ENCODE results near the gene SRGN.

SRGN gene

DNA sequence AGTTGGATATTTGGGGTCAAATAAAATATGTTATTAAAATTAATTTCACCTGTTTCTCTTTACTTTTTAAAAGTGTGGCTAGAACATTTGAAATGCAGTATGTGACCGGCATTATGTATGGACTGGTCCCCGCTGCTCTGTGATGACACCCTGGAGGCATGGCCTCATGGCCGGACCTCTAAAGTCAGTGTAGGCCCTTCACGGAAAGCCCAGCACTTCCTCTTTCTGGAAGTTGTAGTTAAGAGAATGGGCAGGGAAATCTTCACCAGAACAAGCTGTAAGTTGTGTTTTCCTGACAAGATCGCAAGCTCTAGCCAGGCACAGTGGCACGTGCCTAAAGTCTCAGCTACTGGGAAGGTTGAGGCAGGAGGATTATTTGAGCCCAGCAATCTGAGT is 38.3 kb upstream of the SRGN start:
- no peak overlapping the region for H3K4me3 ChIP-seq (ENCODE audit: insufficient read depth, low read depth, low read length)
- no peaks in the 10 kb centered on the region for H3K27me3 ChIP-seq (ENCODE audit: control insufficient read depth, insufficient read depth, low read length, poor library complexity, severe bottlenecking)
- no peaks in the 10 kb centered on the region for H3K36me3 ChIP-seq (ENCODE audit: control insufficient read depth, insufficient read depth, low read length)
- H3K27ac ChIP-seq (ENCODE audit: insufficient read depth, low read depth, low read length, poor library complexity, severe bottlenecking) = no peak overlapping the region
- H3K9me3 ChIP-seq (ENCODE audit: control insufficient read depth, low read length) = no peaks in the 10 kb centered on the region
- no peaks in the 10 kb centered on the region for H3K4me1 ChIP-seq (ENCODE audit: control insufficient read depth, insufficient read depth, low read length)
- 93 to 95% methylated on average over 6 of the region's 6 CpGs for WGBS, 2 experiments

GRCh38 chr10:69051303-69051702 is 36.6 kb upstream of the SRGN start:
- Histone ChIP-seq H3K27me3 (ENCODE audit: control insufficient read depth, insufficient read depth, low read length, poor library complexity, severe bottlenecking) (no peaks in the 10 kb centered on the region), H3K9me3 (ENCODE audit: control insufficient read depth, low read length) (no peaks in the 10 kb centered on the region), H3K27ac (ENCODE audit: insufficient read depth, low read depth, low read length, poor library complexity, severe bottlenecking) (no peak overlapping the region), H3K36me3 (ENCODE audit: control insufficient read depth, insufficient read depth, low read length) (no peaks in the 10 kb centered on the region), H3K4me1 (ENCODE audit: control insufficient read depth, insufficient read depth, low read length) (no peaks in the 10 kb centered on the region), H3K4me3 (ENCODE audit: insufficient read depth, low read depth, low read length) (no peak overlapping the region)
- WGBS, 2 experiments = 92 to 93% methylated on average over 3 of the region's 3 CpGs

DNA sequence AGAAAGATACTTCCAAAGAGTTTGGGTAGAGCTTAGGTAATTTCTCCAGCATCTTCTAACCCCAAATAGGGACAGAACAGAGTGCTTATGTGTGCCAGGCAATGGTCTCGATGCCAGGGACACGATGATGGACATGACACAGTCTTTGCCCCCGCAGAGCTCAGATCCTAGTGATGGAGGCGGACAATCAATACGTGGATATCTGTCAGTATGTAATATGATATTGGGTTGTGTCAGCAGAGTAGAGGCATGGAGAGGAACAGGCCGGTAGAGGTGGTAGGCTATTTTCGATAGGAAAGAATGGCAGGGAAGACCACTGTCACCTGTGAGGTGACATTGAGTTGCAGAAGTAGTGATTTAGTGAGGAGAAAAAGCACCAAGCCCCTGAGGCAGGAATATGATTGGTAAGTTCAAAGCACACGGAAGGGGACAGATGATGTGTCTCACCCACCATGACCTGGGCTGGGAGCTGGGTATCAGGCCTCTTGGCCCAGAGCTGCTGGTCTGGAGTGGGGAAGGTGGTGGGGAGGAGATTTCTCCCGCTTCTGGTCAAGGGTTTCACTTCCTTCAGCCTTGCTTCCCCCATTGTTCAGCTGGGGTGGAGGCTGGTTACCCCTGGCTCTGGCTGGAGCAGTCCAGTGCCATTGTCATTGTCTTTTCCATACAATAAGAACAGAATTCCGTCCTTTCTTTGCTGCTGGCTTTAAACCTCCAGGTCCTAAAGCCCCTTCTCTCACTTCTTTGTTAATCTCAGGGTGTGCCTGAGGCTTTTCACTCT is 36.0 kb upstream of the SRGN start:
- no peaks in the 10 kb centered on the region for H3K27me3 ChIP-seq (ENCODE audit: control insufficient read depth, insufficient read depth, low read length, poor library complexity, severe bottlenecking)
- H3K36me3 ChIP-seq (ENCODE audit: control insufficient read depth, insufficient read depth, low read length) = no peaks in the 10 kb centered on the region
- H3K4me3 ChIP-seq (ENCODE audit: insufficient read depth, low read depth, low read length) = no peak overlapping the region
- H3K27ac ChIP-seq (ENCODE audit: insufficient read depth, low read depth, low read length, poor library complexity, severe bottlenecking) = no peak overlapping the region
- whole genome bisulfite sequencing, 2 experiments = 79% methylated on average over 10 of the region's 10 CpGs
- peaks cover 6% of the 10 kb centered on the region for H3K4me1 ChIP-seq (ENCODE audit: control insufficient read depth, insufficient read depth, low read length)
- no peaks in the 10 kb centered on the region for H3K9me3 ChIP-seq (ENCODE audit: control insufficient read depth, low read length)

DNA sequence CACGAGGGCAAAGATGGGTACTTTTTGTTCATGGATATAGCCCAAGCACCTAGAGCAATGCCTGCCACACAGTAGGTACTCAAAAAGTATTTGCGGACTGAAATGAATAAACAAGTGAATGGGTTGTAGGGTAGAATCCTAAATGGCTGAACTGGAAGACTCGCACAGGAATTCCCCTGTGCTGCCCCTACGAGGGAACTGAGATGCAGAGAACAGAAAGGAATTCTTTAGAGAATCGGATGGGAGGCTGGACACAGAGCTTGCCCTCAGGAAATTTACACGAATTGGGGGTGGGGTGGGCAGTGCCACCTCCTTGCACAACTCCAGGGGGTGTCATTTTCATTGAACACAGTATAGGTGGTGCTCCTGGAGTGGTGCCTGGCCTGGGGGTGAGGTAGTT is 35.2 kb upstream of the SRGN start:
- WGBS, 2 experiments = 84 to 85% methylated on average over 6 of the region's 6 CpGs
- Histone ChIP-seq H3K4me3 (ENCODE audit: insufficient read depth, low read depth, low read length) (no peak overlapping the region), H3K9me3 (ENCODE audit: control insufficient read depth, low read length) (no peaks in the 10 kb centered on the region), H3K27me3 (ENCODE audit: control insufficient read depth, insufficient read depth, low read length, poor library complexity, severe bottlenecking) (no peaks in the 10 kb centered on the region), H3K27ac (ENCODE audit: insufficient read depth, low read depth, low read length, poor library complexity, severe bottlenecking) (no peak overlapping the region), H3K36me3 (ENCODE audit: control insufficient read depth, insufficient read depth, low read length) (no peaks in the 10 kb centered on the region), H3K4me1 (ENCODE audit: control insufficient read depth, insufficient read depth, low read length) (peaks cover 6% of the 10 kb centered on the region)

- peaks cover 6% of the 10 kb centered on the region for H3K4me1 ChIP-seq (ENCODE audit: control insufficient read depth, insufficient read depth, low read length)
- H3K27me3 ChIP-seq (ENCODE audit: control insufficient read depth, insufficient read depth, low read length, poor library complexity, severe bottlenecking) = no peaks in the 10 kb centered on the region
- no peak overlapping the region for H3K27ac ChIP-seq (ENCODE audit: insufficient read depth, low read depth, low read length, poor library complexity, severe bottlenecking)
- no peaks in the 10 kb centered on the region for H3K36me3 ChIP-seq (ENCODE audit: control insufficient read depth, insufficient read depth, low read length)
- H3K4me3 ChIP-seq (ENCODE audit: insufficient read depth, low read depth, low read length) = no peak overlapping the region
- no peaks in the 10 kb centered on the region for H3K9me3 ChIP-seq (ENCODE audit: control insufficient read depth, low read length)
- WGBS, 2 experiments = 96 to 97% methylated on average over 2 of the region's 2 CpGs
Measured at GRCh38 chr10:69055241-69055640, 32.7 kb upstream of the SRGN start.

GRCh38 chr10:69056129-69056528 is 31.8 kb upstream of the SRGN start:
- no peak overlapping the region for H3K4me3 ChIP-seq (ENCODE audit: insufficient read depth, low read depth, low read length)
- H3K36me3 ChIP-seq (ENCODE audit: control insufficient read depth, insufficient read depth, low read length) = no peaks in the 10 kb centered on the region
- H3K27ac ChIP-seq (ENCODE audit: insufficient read depth, low read depth, low read length, poor library complexity, severe bottlenecking) = no peak overlapping the region
- no peaks in the 10 kb centered on the region for H3K9me3 ChIP-seq (ENCODE audit: control insufficient read depth, low read length)
- peaks cover 6% of the 10 kb centered on the region for H3K4me1 ChIP-seq (ENCODE audit: control insufficient read depth, insufficient read depth, low read length)
- H3K27me3 ChIP-seq (ENCODE audit: control insufficient read depth, insufficient read depth, low read length, poor library complexity, severe bottlenecking) = no peaks in the 10 kb centered on the region
- 87 to 92% methylated on average over 7 of the region's 7 CpGs for WGBS, 2 experiments

- Histone ChIP-seq H3K27ac (ENCODE audit: insufficient read depth, low read depth, low read length, poor library complexity, severe bottlenecking) (no peak overlapping the region), H3K27me3 (ENCODE audit: control insufficient read depth, insufficient read depth, low read length, poor library complexity, severe bottlenecking) (no peaks in the 10 kb centered on the region), H3K36me3 (ENCODE audit: control insufficient read depth, insufficient read depth, low read length) (no peaks in the 10 kb centered on the region), H3K9me3 (ENCODE audit: control insufficient read depth, low read length) (no peaks in the 10 kb centered on the region), H3K4me3 (ENCODE audit: insufficient read depth, low read depth, low read length) (no peak overlapping the region), H3K4me1 (ENCODE audit: control insufficient read depth, insufficient read depth, low read length) (peaks cover 6% of the 10 kb centered on the region)
- WGBS, 2 experiments = 82 to 83% methylated on average over 14 of the region's 14 CpGs
Measured at GRCh38 chr10:69056536-69057260, 31.2 kb upstream of the SRGN start.

GRCh38 chr10:69057261-69057950 is 30.5 kb upstream of the SRGN start:
- no peak overlapping the region for H3K4me3 ChIP-seq (ENCODE audit: insufficient read depth, low read depth, low read length)
- H3K36me3 ChIP-seq (ENCODE audit: control insufficient read depth, insufficient read depth, low read length) = no peaks in the 10 kb centered on the region
- H3K4me1 ChIP-seq (ENCODE audit: control insufficient read depth, insufficient read depth, low read length) = peaks cover 6% of the 10 kb centered on the region
- H3K27me3 ChIP-seq (ENCODE audit: control insufficient read depth, insufficient read depth, low read length, poor library complexity, severe bottlenecking) = no peaks in the 10 kb centered on the region
- no peak overlapping the region for H3K27ac ChIP-seq (ENCODE audit: insufficient read depth, low read depth, low read length, poor library complexity, severe bottlenecking)
- H3K9me3 ChIP-seq (ENCODE audit: control insufficient read depth, low read length) = no peaks in the 10 kb centered on the region
- WGBS, 2 experiments = 71 to 75% methylated on average over 14 of the region's 14 CpGs

GRCh38 chr10:69057951-69058297 is 30.0 kb upstream of the SRGN start:
- 0 to 2% methylated on average over 1 of the region's 1 CpG for WGBS, 2 experiments
- Histone ChIP-seq H3K9me3 (ENCODE audit: control insufficient read depth, low read length) (no peaks in the 10 kb centered on the region), H3K27ac (ENCODE audit: insufficient read depth, low read depth, low read length, poor library complexity, severe bottlenecking) (no peak overlapping the region), H3K27me3 (ENCODE audit: control insufficient read depth, insufficient read depth, low read length, poor library complexity, severe bottlenecking) (no peaks in the 10 kb centered on the region), H3K4me1 (ENCODE audit: control insufficient read depth, insufficient read depth, low read length) (peaks cover 6% of the 10 kb centered on the region), H3K36me3 (ENCODE audit: control insufficient read depth, insufficient read depth, low read length) (no peaks in the 10 kb centered on the region), H3K4me3 (ENCODE audit: insufficient read depth, low read depth, low read length) (no peak overlapping the region)

GRCh38 chr10:69060127-69060798 is 27.6 kb upstream of the SRGN start:
- 96% methylated on average over 7 of the region's 8 CpGs for whole genome bisulfite sequencing, 2 experiments
- Histone ChIP-seq H3K4me3 (ENCODE audit: insufficient read depth, low read depth, low read length) (no peak overlapping the region), H3K4me1 (ENCODE audit: control insufficient read depth, insufficient read depth, low read length) (peaks cover 6% of the 10 kb centered on the region), H3K27ac (ENCODE audit: insufficient read depth, low read depth, low read length, poor library complexity, severe bottlenecking) (no peak overlapping the region), H3K36me3 (ENCODE audit: control insufficient read depth, insufficient read depth, low read length) (no peaks in the 10 kb centered on the region), H3K9me3 (ENCODE audit: control insufficient read depth, low read length) (no peaks in the 10 kb centered on the region), H3K27me3 (ENCODE audit: control insufficient read depth, insufficient read depth, low read length, poor library complexity, severe bottlenecking) (no peaks in the 10 kb centered on the region)
